RPMI7951 (cell line): ENCODE data around the gene IDH3G. TPM values are rescaled to one million over a fixed set of nuclear protein-coding genes. Genes with fewer than 3 reads are reported as not detected.

ENCODE experiments used
- DNase-seq: peaks from one replicate; pipeline ENCODE4 v3.0.0-alpha.2; 2012; ENCODE audit warnings: low read depth
- total RNA-seq: library from RNA; depleted of rRNA; stranded (reverse); fragments of >200 nt; shearing (Covaris generic); gene quantifications from 2 replicates; pipeline ENCODE4 v1.2.3, GENCODE V29; 2014

The IDH3G gene
- total RNA-seq, 1 experiment from 2014 or later: 69.4 TPM

GRCh38 chrX:153816831-153817690 lies 22.9 kb upstream of the IDH3G start:
- DNase-seq: no peak

GRCh38 chrX:153814591-153815315 lies 20.6 kb upstream of the IDH3G start:
- DNase-seq: no peak

GRCh38 chrX:153813161-153813560 lies 19.0 kb upstream of the IDH3G start:
- no peak for DNase-seq

GRCh38 chrX:153812220-153812619 lies 18.0 kb upstream of the IDH3G start:
- DNase-seq: no peak

- no peak for DNase-seq
These were observed 13.8 kb upstream of the IDH3G start for GRCh38 chrX:153807976-153808375.

GRCh38 chrX:153806999-153807575 lies 12.9 kb upstream of the IDH3G start:
- DNase-seq: no peak

- no peak for DNase-seq
These were observed 11.3 kb upstream of the IDH3G start for GRCh38 chrX:153805436-153805835.

- DNase-seq: no peak
These were observed 10.4 kb upstream of the IDH3G start for GRCh38 chrX:153804621-153805020.

GRCh38 chrX:153804100-153804595 lies 10.0 kb upstream of the IDH3G start:
- DNase-seq: no peak

- no peak for DNase-seq
These were observed 9.3 kb upstream of the IDH3G start for GRCh38 chrX:153803211-153804099.

GRCh38 chrX:153802513-153803045 lies 8.4 kb upstream of the IDH3G start:
- no peak for DNase-seq

- no peak for DNase-seq
These were observed 7.5 kb upstream of the IDH3G start for GRCh38 chrX:153801669-153802068.

GRCh38 chrX:153800746-153801145 lies 6.6 kb upstream of the IDH3G start:
- DNase-seq: no peak

GRCh38 chrX:153800177-153800722 lies 6.1 kb upstream of the IDH3G start:
- DNase-seq: no peak

GRCh38 chrX:153799326-153799725 lies 5.2 kb upstream of the IDH3G start:
- DNase-seq: no peak

GRCh38 chrX:153797415-153798015 lies 3.3 kb upstream of the IDH3G start:
- DNase-seq: no peak

- no peak for DNase-seq
These were observed 982 bp upstream of the IDH3G start for GRCh38 chrX:153794897-153795816.

- DNase-seq: no peak
These were observed 884 bp downstream of the IDH3G start for GRCh38 chrX:153793291-153793690.

- DNase-seq: no peak
These were observed 1.8 kb downstream of the IDH3G start for GRCh38 chrX:153792368-153792767.
